Measurements from ENCODE around the gene UBAP2L. TPM values are rescaled to one million over a fixed set of nuclear protein-coding genes. Genes with fewer than 3 reads are reported as not detected.

Gene UBAP2L
- 92.0 to 125 TPM (median 115 TPM) in 5 replicates for total RNA-seq (2022; extraction: Qiagen RNA extraction; ENCODE audit: low read depth)

GRCh38 chr1:154220071-154220969 is at the start of gene UBAP2L:
Gene UBAP2L (plus strand): TSS chr1:154220955. CDS start chr1:154225124, 4,169 bp downstream.

GRCh38 chr1:154191990-154192461 is 28.7 kb upstream of the UBAP2L start, which contains the start of gene TPM3:
Gene TPM3 (minus strand): TSS chr1:154192100. CDS start chr1:154192018, 82 bp downstream.

GRCh38 chr1:154206196-154206595 is 14.6 kb upstream of the UBAP2L start, which contains the start of gene CFAP141:
Gene CFAP141 (minus strand): TSS chr1:154206333. CDS start chr1:154206307, 26 bp downstream.

GRCh38 chr1:154272217-154272998 is 51.7 kb downstream of the UBAP2L start, which contains the start of gene HAX1:
Gene HAX1 (plus strand): TSS chr1:154272629. CDS start chr1:154272724, 95 bp downstream.

Other genes with a start within 250 kb of the UBAP2L start
- 104 to 153 TPM (median 147 TPM) in 5 replicates for gene JTB, start 243.3 kb upstream of the UBAP2L start, total RNA-seq (2022; extraction: Qiagen RNA extraction; ENCODE audit: low read depth)
- 134 to 166 TPM (median 136 TPM) in 5 replicates for gene RAB13, start 234.6 kb upstream of the UBAP2L start, total RNA-seq (2022; extraction: Qiagen RNA extraction; ENCODE audit: low read depth)
- 4,025 to 7,363 TPM (median 4,151 TPM) in 5 replicates for gene RPS27, start 230.2 kb upstream of the UBAP2L start, total RNA-seq (2022; extraction: Qiagen RNA extraction; ENCODE audit: low read depth)
- gene NUP210L, start 65.9 kb upstream of the UBAP2L start, total RNA-seq (2022; extraction: Qiagen RNA extraction; ENCODE audit: low read depth) = not detected in 5 replicates
- gene TPM3, start 28.9 kb upstream of the UBAP2L start, total RNA-seq (2022; extraction: Qiagen RNA extraction; ENCODE audit: low read depth) = 476 to 696 TPM (median 485 TPM) in 5 replicates
- gene CFAP141, start 14.6 kb upstream of the UBAP2L start, total RNA-seq (2022; extraction: Qiagen RNA extraction; ENCODE audit: low read depth) = not detected in 5 replicates
- 92.1 to 116 TPM (median 95.7 TPM) in 5 replicates for gene HAX1, start 51.7 kb downstream of the UBAP2L start, total RNA-seq (2022; extraction: Qiagen RNA extraction; ENCODE audit: low read depth)
- not detected in 5 replicates for gene AQP10, start 100.1 kb downstream of the UBAP2L start, total RNA-seq (2022; extraction: Qiagen RNA extraction; ENCODE audit: low read depth)
- 20.3 to 44.1 TPM (median 37.3 TPM) in 5 replicates for gene ATP8B2, start 104.6 kb downstream of the UBAP2L start, total RNA-seq (2022; extraction: Qiagen RNA extraction; ENCODE audit: low read depth)
- gene IL6R, start 184.4 kb downstream of the UBAP2L start, total RNA-seq (2022; extraction: Qiagen RNA extraction; ENCODE audit: low read depth) = 19.1 to 25.8 TPM (median 25.0 TPM) in 5 replicates